ENCODE measurements around the gene PPM1M. TPM values are rescaled to one million over a fixed set of nuclear protein-coding genes. Genes with fewer than 3 reads are reported as not detected.

Gene PPM1M
- total RNA-seq, 6 experiments from 2014 or later: 2.8 to 7.1 (median 4.5) TPM

- Histone ChIP-seq H3K9me3 (no peaks in the 10 kb centered on the region), H3K27me3 (no peaks in the 10 kb centered on the region), H3K4me1 (peaks cover 0 to 61% (median 25%) of the 10 kb centered on the region in 4 donors), H3K4me3 (peak overlapping the region in 2 of 3 donors; percentile 89 to 90), H3K36me3 (peaks cover 0 to 18% (median 8%) of the 10 kb centered on the region in 4 donors), H3K27ac (peak overlapping the region; percentile 56 to 100 (median 99))
- intact Hi-C loops (cut with DNase I): no loop called here
- 73% methylated on average over 5 of the region's 6 CpGs for WGBS (ENCODE audit: insufficient coverage, low coverage, low lambda C conversion rate, missing lambda C conversion rate)
- DNase-seq (no peak), ATAC-seq (no peak)
- TF ChIP-seq POLR2A (IDR thresholded peaks at IDR 0.05): no peak
- TF ChIP-seq, protein P1, sequence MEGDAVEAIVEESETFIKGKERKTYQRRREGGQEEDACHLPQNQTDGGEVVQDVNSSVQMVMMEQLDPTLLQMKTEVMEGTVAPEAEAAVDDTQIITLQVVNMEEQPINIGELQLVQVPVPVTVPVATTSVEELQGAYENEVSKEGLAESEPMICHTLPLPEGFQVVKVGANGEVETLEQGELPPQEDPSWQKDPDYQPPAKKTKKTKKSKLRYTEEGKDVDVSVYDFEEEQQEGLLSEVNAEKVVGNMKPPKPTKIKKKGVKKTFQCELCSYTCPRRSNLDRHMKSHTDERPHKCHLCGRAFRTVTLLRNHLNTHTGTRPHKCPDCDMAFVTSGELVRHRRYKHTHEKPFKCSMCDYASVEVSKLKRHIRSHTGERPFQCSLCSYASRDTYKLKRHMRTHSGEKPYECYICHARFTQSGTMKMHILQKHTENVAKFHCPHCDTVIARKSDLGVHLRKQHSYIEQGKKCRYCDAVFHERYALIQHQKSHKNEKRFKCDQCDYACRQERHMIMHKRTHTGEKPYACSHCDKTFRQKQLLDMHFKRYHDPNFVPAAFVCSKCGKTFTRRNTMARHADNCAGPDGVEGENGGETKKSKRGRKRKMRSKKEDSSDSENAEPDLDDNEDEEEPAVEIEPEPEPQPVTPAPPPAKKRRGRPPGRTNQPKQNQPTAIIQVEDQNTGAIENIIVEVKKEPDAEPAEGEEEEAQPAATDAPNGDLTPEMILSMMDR (IDR thresholded peaks at IDR 0.05): no peak
These were observed 43.1 kb downstream of the PPM1M start for GRCh38 chr3:52288674-52289073.

- Histone ChIP-seq H3K4me3 (peak overlapping the region in 2 of 3 donors; percentile 89 to 90), H3K27me3 (no peaks in the 10 kb centered on the region), H3K4me1 (peaks cover 0 to 68% (median 28%) of the 10 kb centered on the region in 4 donors), H3K27ac (peak overlapping the region; percentile 56 to 100 (median 99)), H3K36me3 (peaks cover 0 to 19% (median 8%) of the 10 kb centered on the region in 4 donors), H3K9me3 (no peaks in the 10 kb centered on the region)
- WGBS (ENCODE audit: insufficient coverage, low coverage, low lambda C conversion rate, missing lambda C conversion rate): 50% methylated on average over 1 of the region's 1 CpG
- intact Hi-C loops (cut with DNase I): no loop called here
- ATAC-seq: peak; percentile 1 to 31 (median 26)
- peak in 1 of 3 donors; percentile 85 for DNase-seq
- TF ChIP-seq, protein P1 (IDR thresholded peaks at IDR 0.05): no peak
- peak; percentile 49 for TF ChIP-seq POLR2A (IDR thresholded peaks at IDR 0.05)
These were observed 43.8 kb downstream of the PPM1M start for GRCh38 chr3:52289338-52289746.

- no peaks in the 10 kb centered on the region for H3K27me3 ChIP-seq
- H3K36me3 ChIP-seq: peaks cover 0 to 19% (median 8%) of the 10 kb centered on the region in 4 donors
- H3K4me1 ChIP-seq: peaks cover 0 to 67% (median 30%) of the 10 kb centered on the region in 4 donors
- H3K9me3 ChIP-seq: no peaks in the 10 kb centered on the region
- 29% methylated on average over 2 of the region's 15 CpGs for WGBS (ENCODE audit: insufficient coverage, low coverage, low lambda C conversion rate, missing lambda C conversion rate)
- peak overlapping the region; percentile 56 to 100 (median 99) for H3K27ac ChIP-seq
- peak; percentile 80 for TF ChIP-seq POLR2A (IDR thresholded peaks at IDR 0.05)
- TF ChIP-seq, protein P1 (IDR thresholded peaks at IDR 0.05): no peak
- DNase-seq (peak; percentile 82 to 96 (median 89)), ATAC-seq (peak; percentile 49 to 74 (median 60))
- peak overlapping the region; percentile 50 to 97 (median 77) for H3K4me3 ChIP-seq
- intact Hi-C loops (cut with DNase I): loop anchor here in 1 of 2 donors (5.0 kb wide), 1 partner anchor 52 kb away; no protein-coding TSS in a partner anchor
These were observed 44.4 kb downstream of the PPM1M start for GRCh38 chr3:52289747-52290595.

DNA sequence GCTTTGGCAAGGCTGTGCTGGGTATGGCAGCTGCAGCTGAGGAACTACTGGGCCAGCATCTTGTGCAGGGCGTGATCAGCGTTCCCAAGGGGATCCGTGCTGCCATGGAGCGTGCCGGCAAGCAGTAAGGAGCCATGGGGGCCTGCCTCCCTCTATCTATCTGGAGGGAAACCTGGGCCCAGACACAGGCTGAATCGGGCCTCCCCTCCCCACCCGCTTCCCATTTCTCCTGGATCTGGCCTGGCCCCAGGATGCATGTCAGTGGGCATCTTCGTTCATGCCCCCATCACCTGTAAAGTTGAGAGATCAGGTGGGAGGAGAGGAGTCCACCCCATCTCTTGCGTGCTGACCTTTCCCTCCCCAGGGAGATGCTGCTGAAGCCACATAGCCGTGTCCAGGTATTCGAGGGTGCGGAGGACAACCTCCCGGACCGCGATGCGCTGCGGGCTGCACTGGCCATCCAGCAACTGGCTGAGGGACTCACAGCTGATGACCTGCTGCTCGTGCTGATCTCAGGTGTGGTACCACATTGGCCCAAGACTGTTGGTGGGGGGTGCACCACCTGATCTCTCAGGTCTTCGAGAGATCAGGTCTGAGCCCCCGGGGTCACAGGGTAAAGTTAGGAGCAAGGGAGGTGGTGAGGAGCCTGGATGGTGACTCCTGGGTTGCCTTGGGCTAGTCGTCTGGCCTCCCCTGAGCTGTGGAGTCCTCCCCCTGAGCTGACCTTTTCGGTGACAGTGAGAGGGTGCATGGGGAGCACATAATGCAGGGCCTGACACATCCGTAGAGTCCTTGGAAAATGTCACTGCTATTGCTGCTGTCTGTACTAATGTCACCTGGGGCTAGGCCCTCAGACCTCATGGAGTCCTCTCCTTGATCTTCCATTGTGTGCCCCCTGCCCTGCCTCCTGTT, 45.3 kb downstream of the PPM1M start:
- Histone ChIP-seq H3K36me3 (peaks cover 0 to 19% (median 8%) of the 10 kb centered on the region in 4 donors), H3K27ac (peak overlapping the region; percentile 28 to 100 (median 73)), H3K9me3 (no peaks in the 10 kb centered on the region), H3K27me3 (no peaks in the 10 kb centered on the region), H3K4me1 (peaks cover 0 to 70% (median 26%) of the 10 kb centered on the region in 4 donors), H3K4me3 (peak overlapping the region; percentile 50 to 97 (median 77))
- TF ChIP-seq, protein P1 (IDR thresholded peaks at IDR 0.05): no peak
- no peak for TF ChIP-seq POLR2A (IDR thresholded peaks at IDR 0.05)
- ATAC-seq (no peak), DNase-seq (no peak)
- WGBS (ENCODE audit: insufficient coverage, low coverage, low lambda C conversion rate, missing lambda C conversion rate): 33% methylated on average over 4 of the region's 23 CpGs
- intact Hi-C loops (cut with DNase I): loop anchor here in 1 of 2 donors (5.0 kb wide), 1 partner anchor 51 kb away; no protein-coding TSS in a partner anchor

Measured in right lobe of liver (tissue), 6 donors.